HG02870 (cell line): ENCODE data around the gene MT1G.
"Not testable (repeated sequence)": the region's sequence is repeated elsewhere in the genome, so short reads cannot be mapped to it uniquely, and the experiment has no call there.

ENCODE experiments used
- ATAC-seq: cut with Tn5 transposase; IDR thresholded peaks from one replicate; pipeline ENCODE4 v1.9.1; 2021; ENCODE audit warnings: mild to moderate bottlenecking, moderate library complexity; ENCODE audit not compliant: unreplicated experiment

The MT1G gene

DNA sequence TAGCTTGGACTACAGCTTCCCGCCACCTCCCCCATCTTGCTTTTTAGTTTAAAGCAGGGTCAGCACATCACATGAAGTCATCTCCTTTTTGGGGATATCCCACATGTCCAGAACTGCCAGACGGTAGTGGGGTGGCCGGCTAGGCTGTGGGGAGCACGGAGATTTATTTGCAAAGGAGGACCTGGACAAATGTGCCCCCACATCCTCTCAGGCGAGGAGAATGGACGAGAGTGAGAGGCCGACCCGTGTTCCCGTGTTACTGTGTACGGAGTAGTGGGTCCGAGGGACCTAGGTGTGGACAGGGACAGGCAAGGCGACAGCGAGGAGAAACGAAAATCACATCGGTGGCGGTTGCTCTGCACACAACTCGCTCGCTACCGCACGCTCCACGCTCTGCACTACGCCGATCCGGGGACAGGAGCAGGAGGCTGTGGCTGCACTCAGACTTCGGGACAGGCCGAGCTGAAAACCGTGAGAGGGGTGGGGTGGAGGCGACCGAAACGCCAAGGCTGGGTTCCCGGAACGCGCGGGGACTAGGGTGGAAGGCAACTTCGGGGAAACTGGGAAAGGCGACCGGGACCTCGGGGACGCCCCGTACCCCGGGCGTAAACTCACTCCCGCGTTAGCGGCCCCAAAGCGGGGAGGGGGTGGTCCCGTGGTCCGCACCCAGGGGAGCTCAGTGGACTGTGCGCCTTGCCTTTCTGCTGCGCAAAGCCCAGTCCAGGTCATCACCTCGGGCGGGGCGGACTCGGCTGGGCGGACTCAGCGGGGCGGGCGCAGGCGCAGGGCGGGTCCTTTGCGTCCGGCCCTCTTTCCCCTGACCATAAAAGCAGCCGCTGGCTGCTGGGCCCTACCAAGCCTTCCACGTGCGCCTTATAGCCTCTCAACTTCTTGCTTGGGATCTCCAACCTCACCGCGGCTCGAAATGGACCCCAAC is 29.8 kb downstream of the MT1G start, which contains the start of gene MT1A:
Gene MT1A, plus strand, starts transcription at position 853 of the 937 bp plus-strand sequence. Its CDS starts 73 bp downstream, at position 926.
- ATAC-seq, result no peak

DNA sequence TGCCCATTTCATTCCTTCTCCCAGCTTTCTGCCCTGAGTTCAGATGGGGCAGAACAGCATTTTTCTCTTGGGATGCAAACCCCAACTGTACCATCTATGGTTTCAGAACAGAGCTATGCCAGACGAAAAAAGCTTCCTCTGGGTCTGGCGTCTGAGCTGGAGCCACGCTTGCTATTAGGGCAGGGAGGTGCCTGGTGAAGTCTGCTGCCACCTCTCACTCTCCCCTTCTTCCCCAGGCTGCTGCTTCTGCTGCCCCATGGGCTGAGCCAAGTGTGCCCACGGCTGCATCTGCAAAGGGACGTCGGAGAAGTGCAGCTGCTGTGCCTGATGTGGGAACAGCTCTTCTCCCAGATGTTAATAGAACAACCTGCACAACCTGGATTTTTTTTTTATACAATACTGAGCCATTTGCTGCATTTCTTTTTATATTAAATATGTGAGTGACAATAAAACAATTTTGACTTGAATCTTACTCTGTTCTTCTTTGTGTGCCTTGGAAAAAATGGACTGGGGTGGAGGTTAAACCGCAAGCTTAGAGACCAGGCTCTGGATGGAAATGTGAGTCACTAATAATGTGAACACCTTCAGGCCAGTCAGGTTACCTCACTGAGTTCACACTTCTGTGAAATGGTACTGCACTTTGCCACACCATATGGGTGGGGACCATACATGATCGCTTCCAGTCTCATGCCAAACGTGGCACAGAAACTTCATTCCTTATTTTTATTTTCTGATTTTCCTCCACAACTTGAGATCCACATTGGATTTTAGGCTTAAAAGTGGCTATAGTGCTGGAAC is 31.1 kb downstream of the MT1G start:
- ATAC-seq, result no peak

DNA sequence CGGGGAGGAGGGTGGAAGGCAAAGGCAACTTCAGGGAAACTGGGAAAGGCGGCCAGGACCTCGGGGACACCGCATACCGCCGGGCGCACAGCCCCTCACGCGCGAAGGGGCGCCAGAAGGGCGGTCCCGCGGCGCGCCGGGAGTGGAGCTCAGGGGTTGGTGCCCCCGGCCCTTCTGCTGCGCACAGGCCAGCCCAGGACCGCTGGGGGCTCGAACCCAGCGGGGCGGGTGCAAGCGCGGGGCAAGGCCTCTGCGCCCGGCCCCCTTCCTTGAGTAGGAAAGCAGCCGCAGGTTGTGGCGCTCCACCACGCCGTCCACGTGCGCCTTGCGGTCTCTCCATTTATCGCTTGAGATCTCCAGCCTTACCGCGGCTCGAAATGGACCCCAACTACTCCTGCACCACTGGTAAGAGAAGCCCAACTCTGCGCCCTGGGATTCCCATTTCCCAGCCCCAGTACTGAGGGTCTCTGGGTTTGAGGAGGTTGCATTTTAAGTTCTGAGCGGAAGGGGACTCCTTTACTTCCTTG is 32.4 kb downstream of the MT1G start:
- no peak for ATAC-seq

DNA sequence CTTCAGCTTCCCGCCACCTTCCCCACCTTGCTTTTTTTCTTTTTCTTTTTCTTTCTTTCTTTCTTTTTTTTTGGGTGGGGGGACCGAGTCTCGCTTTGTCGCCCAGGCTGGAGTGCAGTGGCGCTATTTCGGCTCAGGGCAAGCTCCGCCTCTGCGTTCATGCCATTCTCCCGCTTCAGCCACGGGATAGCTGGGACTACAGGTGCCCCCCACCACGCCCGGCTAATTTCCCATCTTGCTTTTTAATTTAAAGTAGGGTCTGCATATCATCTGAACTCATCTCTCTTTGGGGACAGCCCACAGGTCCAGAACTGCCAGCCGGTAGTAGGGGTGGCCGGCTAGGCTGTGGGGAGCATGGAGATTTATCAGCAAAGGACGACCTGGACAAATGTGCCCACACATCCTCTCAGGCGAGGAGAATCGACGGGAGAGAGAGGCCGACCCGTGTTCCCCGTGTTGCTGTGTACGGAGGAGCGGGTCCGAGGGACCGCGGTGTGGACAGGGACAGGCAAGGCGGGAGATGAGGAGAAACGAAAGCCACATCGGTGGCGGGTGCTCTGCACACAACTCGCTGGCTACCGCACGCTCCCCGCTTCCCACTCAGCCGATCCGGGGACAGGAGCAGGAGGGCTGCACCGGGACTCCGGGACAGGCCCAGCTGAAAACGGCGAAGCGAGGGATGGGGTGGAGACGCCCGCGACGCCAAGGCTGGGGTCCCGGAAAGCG is 33.0 kb downstream of the MT1G start:
- ATAC-seq, result no peak

DNA sequence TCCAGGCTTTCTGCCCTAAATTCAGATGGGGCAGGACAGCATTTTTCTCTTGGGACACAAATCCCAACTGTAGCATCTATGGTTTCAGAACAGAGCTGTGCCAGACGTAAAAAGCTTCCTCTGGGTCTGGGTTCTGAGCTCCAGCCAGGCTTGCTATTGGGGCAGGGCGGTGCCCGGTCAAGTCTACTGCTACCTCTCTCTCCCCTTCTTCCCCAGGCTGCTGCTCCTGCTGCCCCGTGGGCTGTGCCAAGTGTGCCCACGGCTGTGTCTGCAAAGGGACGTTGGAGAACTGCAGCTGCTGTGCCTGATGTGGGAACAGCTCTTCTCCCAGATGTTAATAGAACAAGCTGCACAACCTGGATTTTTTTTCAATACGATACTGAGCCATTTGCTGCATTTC is 34.3 kb downstream of the MT1G start:
- no peak for ATAC-seq

DNA sequence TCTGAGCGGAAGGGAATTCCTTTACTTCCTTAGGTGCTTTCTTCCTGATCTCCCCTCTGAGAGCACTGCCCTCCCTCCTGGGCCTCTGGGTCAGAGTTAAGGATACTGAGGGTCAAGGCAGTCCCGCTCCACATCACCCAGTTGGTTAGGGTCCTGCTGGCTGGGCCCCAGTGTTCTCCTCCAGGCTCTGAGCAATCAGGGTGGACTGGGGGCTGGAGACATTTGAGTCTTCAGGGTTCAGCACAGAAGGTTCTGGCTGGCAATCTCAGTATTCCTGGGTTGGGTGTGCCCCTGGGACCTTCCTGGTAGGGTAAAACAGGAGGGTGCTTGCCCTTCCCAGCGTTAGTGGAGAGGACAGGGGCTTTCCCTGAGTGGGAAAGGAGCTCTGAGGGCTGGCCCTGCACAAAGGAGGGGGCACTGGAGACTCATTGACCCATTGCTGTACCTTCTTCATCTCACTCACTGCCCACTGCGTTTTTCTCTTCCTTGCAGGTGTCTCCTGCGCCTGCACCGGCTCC is 35.0 kb downstream of the MT1G start:
- ATAC-seq, result no peak

DNA sequence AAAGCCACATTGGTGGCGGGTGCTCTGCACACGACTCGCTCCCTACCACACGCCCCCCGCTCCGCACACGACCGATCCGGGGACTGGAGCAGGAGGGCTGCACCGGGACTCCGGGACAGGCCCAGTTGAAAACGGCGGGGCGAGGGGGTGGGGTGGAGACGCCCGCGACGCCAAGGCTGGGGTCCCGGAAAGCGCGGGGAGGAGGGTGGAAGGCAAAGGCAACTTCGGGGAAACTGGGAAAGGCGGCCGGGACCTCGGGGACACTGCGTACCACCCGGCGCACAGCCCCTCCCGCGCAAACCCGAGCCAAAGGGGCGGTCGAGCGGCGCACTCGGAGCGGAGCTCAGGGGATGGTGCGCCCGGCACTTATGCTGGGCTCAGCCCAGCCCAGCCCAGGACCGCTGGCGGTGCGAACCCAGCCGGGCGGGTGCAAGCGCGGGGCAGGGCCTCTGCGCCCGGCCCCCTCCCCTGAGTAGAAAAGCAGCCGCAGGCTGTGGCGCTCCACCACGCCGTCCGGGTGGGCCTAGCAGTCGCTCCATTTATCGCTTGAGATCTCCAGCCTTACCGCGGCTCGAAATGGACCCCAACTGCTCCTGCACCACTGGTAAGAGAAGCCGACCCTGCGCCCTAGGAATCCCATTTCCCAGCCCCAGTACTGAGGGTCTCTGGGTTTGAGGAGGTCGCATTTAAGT is 35.6 kb downstream of the MT1G start, which contains the start of gene MT1M:
Gene MT1M, plus strand, starts transcription at position 504 of the 692 bp plus-strand sequence. Its CDS starts 73 bp downstream, at position 577.
- ATAC-seq, result no peak

DNA sequence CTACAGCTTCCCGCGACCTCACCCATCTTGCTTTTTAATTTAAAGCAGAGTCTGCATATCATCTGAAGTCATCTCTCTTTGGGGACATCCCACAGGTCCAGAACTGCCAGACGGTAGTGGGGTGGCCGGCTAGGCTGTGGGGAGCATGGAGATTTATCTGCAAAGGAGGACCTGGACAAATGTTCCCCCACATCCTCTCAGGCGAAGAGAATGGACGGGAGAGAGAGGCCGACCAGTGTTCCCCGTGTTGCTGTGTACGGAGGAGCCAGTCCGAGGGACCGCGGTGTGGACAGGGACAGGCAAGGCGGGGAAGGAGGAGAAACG is 36.1 kb downstream of the MT1G start:
- ATAC-seq, result no peak

DNA sequence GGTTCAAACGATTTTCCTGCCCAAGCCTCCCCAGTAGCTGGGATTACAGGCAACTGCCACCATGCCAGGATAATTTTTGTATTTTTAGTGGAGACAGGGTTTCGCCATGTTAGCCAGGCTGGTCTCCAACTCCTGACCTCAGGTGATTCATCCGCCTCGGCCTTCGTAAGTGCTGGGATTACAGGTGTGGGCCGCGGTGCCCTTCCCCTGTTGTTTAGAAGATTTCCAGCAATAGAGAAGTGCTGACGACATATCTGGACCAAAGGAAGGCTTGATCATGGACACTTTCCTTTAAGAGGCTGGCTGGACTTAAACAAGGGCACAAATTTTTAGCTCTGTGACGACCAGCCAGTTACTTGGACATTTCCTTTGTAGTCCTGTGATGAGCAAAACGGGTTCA is 36.7 kb downstream of the MT1G start:
- ATAC-seq, result no peak

GRCh38 chr16:56630134-56630533 is 37.7 kb downstream of the MT1G start:
- ATAC-seq, result peak; percentile 79

- no peak for ATAC-seq
Measured at GRCh38 chr16:56629531-56629930, 38.3 kb downstream of the MT1G start.

GRCh38 chr16:56628486-56629350 is 39.1 kb downstream of the MT1G start:
- no peak for ATAC-seq

DNA sequence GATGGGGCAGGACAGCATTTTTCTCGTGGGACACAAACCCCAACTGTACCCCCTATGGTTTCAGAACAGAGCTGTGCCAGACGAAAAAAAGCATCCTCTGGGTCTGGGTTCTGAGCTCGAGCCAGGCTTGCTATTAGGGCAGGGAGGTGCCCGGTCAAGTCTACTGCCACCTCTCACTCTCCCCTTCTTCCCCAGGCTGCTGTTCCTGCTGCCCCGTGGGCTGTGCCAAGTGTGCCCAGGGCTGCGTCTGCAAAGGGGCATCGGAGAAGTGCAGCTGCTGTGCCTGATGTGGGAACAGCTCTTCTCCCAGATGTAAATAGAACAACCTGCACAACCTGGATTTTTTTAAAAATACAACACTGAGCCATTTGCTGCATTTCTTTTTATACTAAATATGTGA is 41.2 kb downstream of the MT1G start:
- no peak for ATAC-seq

DNA sequence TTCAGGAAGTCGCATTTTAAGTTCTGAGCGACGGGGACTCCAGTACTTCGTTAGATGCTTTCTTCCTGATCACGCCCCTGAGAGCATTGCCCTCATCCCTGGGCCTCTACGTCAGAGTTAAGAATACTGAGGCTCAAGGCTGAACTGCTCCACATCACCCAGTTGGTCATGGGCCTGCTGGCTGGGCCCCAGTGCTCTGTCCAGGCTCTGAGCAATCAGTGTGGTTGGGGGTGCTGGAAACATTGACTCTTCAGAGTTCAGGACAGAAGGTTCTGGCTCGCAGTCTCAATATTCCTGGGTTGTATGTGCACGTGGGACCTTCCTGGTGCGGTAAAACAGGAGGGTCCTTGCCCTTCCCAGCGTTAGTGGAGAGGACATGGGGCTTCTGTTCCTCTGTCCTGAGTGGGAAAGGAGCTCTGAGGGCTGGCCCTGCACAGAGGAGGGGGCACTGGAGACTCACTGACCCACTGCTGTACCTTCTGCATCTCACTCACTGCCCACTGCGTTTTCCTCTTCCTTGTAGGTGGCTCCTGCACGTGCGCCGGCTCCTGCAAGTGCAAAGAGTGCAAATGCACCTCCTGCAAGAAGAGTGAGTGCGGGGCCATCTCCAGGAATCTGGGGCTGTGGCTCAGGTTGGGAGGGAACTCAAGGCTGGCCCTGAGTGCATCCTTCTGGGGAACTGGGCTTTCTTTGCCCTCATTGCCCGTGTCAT is 41.8 kb downstream of the MT1G start:
- ATAC-seq, result no peak

DNA sequence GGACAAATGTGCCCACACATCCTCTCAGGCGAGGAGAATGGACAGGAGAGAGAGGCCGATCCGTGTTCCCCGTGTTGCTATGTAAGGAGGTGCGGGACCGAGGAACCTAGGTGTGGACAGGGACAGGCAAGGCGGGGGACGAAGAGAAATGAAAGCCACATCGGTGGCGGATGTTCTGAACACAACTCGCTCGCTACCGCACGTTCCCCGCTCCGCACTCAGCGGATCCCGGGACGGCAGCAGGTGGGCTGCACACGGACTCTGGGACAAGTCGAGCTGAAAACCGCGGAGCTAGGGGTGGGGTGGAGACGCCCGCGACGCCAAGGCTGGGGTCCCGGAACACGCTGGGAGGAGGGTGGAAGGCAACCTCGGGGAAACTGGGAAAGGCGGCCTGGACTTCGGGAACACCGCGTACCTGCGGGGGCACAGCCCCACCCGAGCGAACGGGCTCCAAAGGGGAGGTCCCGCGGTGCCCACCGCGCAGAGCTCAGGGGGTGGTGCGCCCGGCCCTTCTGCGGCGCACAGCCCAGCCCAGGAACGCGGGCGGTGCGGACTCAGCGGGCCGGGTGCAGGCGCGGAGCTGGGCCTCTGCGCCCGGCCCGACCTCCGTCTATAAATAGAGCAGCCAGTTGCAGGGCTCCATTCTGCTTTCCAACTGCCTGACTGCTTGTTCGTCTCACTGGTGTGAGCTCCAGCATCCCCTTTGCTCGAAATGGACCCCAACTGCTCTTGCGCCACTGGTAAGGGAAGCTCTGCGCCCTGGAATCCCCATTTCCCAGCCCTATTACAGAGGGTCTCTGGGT is 42.5 kb downstream of the MT1G start, which contains the start of gene MT1E:
Gene MT1E, plus strand, starts transcription at position 642 of the 803 bp plus-strand sequence. Its CDS starts 71 bp downstream, at position 713.
- ATAC-seq, result no peak

- ATAC-seq, result no peak
Measured at GRCh38 chr16:56623637-56624036, 44.2 kb downstream of the MT1G start.

DNA sequence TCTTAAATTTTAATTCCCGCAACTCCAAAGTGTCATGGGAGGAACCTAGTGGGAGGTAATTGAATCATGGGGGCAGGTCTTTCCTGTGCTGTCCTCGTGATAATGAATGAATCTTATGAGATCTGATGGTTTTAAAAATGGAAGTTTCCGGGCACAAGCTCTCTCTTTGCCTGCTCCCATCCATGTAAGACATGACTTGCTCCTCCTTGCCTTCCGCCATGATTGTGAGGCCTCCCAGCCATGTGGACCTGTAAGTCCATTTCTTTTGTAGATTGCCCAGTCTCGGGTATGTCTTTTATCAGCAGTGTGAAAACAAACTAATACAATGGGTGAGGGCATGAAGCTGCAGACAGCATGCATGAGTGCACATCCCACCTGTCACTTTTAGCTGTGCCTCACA is 44.7 kb downstream of the MT1G start:
- ATAC-seq, result not testable (repeated sequence)
